Suppressor macrophage (primary cell): ENCODE data around the gene GFI1B.
"Not testable (repeated sequence)": the region's sequence is repeated elsewhere in the genome, so short reads cannot be mapped to it uniquely, and the experiment has no call there.

ENCODE experiments used
- DNase-seq, 4 experiments: peaks; one replicate each; pipeline ENCODE4 v3.0.0-alpha.2; 2020 to 2022
- total RNA-seq, 17 experiments: gene quantifications; one replicate each; lab custom pipeline; 2026; ENCODE audit warnings: mixed read lengths in 6 of 17, inconsistent platforms in 3 of 17; lab: John Stamatoyannopoulos, UW

GFI1B gene
- total RNA-seq: 0 to 3.7 (median 0.04) reads per million in 17 experiments

DNA sequence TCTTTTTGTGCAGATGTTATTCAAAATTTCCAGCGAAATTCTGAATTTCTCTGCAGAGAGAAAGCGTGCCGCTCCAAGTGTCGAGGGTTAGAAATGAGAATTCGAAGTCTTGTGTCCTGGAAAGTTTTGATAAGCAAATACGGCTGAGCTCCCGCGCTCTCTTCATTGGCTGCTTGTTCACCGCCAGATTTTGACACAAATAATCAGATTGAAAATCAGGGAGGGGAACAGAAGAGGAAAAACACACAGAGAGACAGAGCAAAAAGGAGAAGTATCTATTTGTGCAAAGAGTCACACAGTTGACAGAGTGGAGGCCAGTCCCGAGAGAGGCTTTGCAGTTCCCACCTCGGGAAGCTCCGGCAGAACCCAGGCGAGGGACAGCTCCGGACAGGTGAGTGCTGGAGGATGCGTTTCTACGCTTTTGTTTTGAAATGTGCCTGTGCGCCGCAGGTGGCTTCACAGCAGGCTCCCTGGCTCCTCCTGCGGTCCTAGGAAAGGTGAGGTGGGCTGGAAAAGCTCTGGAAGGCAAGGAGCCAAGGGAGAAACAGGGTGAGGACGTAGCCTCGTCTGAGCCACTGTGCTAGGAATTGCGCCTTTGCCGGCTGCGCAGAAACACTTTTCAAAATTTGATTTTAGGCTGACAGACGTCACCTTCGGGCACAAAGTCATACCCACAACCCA lies at the start of gene GFI1B:
GFI1B (plus strand) TSS at position 244 of the 681 bp plus-strand sequence. CDS start 7,985 bp downstream, outside the sequence.
- DNase-seq: peak in 3 of 4 experiments; percentile 44 to 62 (median 49)

DNA sequence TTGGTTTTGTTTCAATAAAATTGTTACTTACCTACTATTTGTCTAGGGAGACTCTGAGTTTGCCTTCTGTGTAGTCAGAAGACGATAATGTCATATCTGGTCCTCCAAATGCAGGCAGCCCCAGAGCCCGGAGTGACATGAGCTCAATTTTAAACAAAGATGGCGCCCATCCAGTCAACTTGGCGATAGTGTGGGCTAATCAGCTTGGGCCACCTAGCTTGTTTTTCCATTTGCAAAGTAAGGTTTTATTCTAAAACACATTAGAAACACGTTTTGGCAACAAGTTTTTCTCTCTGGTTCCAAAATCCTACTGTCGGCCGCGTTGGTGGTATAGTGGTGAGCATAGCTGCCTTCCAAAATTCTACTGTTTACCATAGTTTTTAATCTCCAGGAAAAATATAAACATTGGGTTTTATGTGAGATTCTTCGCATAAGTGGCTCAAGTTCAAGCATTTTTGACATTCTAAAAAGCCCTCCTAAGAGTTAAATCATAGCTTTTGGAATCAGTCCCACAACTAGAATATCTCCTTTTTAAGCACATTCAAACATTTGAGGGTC lies 47.2 kb upstream of the GFI1B start:
- DNase-seq: no peak

DNA sequence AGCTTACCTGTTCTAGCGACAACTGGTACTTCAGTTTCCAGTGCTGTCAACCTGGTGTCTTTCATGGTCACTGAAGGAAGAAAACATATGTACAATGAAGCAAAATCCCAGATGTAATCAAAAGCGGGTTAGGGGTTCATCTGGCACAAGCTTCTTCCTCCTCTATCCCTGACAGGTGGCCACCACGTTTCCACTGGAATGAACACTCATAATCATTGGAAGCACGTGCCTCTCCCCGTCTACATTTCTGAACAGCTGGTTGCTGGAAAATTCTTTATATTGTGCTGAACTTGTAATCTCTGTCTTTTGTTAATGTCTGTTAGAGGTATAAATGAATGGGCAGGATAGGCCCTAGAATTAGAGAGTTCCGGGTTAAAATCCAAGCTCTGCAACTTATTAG lies 43.5 kb upstream of the GFI1B start:
- no peak for DNase-seq

DNA sequence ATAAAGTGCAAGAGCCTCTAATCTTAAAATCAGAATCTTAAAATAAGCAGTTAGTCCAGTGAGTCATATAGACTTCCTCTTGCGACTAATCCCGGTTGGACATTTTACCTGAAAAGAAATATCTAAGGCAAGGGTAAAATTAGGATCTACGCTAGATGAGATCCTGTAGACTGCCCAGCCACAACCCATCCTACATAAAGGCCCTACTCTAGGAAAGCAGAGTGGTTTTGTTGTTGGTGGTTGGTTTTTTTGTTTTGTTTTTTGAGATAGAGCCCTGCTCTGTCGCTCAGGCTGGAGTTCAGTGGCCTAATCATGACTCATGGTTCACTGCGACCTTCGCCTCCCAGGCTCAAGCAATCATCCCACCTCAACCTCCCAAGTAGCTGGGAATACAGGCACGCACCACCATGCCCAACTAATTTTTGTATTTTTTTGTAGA lies 41.0 kb upstream of the GFI1B start:
- no peak for DNase-seq

DNA sequence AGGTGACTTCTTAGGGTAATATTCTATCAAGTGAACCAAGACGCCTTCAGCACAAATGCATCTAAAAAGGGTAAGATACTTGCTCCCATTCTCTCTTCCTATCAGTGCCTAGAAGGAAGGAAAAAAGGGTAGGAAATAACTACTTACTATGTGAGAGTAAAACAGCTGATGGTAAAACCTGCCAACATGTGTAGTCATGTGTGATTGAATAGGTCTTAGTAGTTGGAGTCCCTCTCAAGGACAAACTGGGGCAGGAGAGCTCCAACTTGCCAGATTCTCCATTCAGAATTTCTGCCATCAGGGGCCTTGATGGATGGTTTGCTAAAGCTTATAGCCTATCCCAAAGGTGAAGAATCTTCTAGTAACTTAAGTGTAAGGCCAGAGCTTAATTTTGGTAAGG lies 39.3 kb upstream of the GFI1B start:
- no peak for DNase-seq

DNA sequence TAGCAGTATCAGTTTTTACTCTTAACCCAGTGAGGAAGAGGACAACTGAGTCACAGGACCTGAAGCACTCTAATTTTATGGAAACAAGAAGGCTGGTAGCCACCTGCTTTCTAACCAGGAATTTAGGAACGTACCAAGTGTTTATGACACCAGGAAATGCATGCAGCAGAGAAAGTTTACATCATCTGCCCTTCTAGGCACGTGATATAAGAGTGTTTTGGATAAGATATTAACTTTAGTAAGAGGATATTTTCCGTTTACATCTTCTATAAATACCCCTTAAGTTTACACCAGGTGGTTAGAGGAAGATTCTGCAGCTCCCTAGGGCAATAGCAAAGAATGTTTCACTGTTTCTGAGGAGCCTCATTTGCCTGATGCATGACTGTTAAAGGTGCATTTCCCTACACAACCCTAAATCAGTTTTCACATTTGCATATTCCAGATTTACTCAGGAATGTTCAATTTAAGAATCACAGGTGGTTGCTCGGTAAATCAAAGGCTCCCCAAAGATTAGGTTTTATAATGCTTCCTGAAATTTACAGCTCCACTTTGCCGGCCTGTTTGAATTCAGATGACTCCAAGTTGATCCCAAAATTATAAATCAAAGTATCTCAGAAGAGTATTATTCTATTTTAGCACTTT lies 35.8 kb upstream of the GFI1B start:
- DNase-seq: peak in 1 of 4 experiments; percentile 8

DNA sequence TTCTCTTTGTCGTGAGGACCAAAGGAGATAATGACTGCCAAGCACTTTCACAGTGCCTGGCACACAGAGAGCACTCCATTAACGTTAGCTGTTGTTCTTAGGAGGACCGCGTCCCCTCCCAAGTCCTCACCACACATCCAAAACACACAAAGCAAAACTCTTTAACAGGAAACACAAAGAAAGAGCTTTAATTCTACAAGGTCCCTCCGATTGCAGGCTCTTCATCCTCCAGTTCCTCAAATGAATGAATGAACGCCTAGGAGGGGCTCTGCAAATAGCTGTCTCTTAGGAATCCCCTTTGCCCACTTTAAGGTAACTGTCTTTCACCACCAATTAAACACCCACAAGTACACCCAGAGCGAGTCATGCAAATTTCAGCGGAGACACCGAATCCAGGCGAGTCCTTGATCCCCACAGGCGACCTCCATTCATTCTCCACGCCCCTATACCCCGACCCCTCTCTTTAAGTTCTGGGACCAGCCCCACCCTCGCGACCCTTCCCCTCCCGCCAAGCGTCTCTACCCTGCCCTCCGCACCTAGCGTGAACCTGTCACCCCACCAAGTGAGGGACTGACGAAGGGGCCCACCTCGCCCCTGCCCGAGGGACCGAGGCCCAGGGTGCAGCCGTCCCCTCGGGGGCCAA lies 34.7 kb upstream of the GFI1B start:
- DNase-seq: peak; percentile 10 to 30 (median 18)

DNA sequence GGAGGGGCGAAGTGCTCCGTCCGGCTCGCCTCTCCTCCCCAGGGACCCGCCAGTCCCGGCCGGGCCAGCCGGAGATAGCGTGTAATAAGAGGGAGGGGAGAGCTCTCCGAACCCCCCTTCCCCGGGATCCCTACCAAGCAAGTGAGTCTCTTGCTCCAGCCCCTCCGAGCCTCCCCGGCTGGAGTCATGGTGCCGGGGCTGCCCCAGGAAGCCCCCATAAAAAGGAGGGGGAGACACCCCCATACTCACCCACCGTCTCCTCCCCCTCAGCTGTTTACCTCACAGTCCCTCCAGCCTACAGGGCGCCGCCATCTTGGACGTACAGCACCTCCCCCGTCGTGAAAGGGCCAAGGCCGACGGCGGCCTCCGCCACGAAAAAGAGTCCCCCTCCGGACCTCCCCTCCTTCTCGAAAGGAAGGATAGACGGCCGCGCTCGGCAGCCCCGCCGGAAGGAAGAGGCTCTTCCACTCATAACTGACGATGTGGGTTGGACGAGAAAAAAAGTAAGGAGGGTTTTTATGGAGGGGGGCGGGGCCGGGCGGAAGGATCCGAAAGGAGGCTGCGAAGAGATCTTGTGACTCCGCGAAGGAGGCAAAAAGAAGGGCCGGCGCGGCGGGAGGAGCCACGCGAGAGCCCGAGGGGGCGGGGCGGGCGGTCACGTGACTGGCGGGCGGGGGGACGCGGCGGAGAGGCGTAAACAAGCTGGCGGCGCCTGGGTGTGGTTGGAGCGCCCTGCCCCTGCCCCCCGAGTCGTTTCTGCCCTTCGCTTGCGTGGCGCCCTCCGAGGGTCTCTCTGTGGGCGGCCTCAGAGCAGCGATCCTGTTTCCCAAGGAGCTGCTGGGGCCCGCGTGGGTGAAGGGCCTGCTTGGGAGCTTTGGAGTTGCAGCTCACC lies 34.0 kb upstream of the GFI1B start, which contains the start of gene TSC1:
TSC1 (minus strand) TSS at position 323 of the 892 bp plus-strand sequence. CDS start 15,744 bp downstream, outside the sequence.
- DNase-seq: peak; percentile 96 to 99 (median 98)

DNA sequence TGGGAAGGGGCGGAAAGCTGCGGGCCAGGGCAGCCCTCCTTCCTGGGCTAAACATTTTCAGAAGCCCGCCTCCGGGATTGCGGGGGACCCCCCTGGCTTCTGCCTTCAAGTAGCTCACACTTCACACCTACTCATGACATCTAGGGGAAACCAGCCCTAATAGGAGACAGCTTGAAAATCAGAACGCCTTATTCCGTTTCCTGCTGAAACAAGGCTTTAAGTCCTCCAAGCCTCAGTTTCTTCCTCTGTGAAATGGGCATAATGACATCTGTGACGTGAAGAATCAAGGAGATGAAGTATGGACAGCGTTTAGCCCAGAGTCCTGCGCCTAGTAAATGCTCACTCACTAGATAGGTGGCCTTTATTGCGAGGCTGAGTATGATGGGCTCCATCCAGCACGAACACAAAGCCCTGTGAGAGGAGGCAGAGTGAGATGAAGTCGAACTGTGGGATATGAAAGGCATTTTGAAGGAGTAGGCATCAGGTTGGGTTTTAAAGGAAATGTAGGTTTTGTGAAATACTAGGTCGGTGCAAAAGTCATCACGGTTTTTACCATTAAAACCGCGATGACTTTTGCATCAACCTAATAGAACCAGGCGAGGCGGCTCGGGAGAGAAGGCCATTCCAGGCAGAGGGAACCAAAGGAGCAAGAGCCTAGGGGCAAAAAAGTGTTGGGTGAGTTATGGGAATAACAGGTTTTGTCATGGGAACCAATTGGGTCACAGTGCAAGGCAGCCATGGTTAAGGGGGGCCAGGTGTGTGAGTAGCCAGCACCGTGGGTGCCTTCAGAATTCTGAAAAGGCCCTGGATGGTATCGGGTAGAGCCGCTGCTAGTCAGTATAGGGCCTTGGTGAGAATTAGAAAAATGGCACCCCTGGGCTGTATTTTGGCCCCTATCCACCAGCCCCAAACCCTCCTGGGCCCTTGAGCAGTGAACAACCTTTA lies 33.0 kb upstream of the GFI1B start:
- no peak for DNase-seq

DNA sequence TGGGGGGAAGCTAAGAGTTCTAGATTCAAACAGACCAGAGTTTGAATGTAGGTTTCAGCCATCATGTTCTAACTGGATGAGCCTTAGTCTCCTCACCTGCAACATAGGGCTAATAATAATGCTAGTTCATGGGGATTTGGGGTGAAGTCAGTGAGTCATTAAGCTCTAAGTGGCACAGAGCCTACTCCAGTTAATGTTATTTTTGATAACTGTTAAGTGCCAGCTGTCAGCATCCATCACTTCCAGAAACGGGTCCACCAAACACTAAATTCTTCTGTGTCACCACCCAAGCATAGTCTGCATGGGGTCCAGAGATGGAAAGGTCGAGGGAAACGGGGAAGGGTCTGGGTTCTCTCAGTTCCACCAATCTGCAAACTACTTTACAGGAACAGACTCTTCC lies 32.3 kb upstream of the GFI1B start:
- DNase-seq: no peak

DNA sequence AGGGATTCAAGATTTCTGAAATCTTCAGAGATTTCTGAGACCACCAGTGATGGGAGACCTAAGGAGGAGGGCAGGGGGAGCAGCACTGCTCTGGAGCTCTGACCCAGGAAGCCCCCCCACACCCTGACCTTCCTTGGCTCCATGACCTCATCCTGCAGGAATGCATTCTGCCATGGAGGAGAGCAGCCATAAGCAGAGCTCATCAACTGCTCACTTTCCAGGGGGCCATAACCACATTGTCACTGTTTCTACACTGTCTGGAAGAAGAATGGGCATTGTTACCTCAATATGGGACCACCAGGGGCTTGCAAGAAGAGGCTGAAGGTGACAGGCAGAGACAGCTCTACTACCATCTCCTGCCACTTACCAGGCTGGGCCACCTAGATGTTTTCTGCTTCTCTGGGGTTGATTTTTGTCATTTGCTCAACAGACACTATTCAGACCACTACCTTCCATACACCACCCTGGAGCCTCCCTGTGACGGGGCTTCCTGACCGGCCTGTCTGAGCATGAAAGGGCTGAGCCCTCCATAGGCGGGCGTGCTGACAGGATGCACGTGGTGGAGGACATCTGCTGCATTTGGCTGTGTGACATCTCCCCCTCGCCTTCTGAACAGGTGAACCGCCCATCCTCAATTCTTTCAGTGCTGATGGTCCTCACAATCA lies 31.7 kb upstream of the GFI1B start:
- no peak for DNase-seq

DNA sequence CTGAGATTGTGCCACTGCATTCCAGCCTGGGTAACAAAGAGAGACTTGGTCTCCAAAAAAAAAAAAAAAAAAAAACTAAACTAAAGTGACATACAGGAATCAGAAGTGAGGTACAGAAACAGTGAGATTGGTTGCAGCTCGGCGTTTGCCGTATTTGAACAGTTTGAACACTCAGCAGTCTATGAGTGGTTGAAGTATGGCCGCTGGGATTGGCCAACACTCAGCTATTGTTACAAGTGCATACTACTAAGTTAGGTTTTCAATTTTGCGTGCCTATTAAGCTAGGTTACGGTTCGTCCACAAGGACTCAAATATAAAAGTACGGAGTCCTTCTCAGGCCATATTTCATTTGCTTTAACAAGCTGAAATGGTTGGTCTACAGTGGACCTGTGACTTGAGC lies 30.7 kb upstream of the GFI1B start:
- DNase-seq: no peak

DNA sequence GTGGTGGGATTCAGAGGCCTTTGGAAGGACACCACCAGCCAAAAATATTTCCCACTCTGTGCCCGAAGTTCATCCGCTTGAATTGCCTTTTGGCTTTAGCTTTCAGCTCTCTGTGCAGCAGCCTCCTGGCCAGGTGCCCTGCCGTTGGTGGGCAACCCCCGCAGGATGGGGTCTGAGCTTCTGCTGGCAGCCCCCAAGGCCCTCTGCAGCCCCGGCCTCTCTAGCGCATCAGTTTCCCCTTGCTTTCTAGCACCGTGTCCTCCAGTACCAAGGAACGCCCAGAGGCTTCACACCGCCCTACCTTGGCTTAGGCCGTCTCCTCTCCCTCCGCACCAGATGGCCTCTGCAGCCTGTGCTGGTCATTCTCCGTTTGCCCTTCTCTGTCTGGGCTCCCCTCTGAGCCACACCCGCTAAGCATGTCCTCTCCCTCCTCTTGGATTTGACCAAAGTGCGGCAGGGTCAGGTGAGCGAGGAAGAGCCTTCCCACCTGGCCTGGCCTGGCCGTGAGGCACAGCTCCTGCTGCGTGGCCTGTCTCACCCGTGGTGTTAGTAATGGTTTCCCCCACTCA lies 29.9 kb upstream of the GFI1B start:
- DNase-seq: no peak

DNA sequence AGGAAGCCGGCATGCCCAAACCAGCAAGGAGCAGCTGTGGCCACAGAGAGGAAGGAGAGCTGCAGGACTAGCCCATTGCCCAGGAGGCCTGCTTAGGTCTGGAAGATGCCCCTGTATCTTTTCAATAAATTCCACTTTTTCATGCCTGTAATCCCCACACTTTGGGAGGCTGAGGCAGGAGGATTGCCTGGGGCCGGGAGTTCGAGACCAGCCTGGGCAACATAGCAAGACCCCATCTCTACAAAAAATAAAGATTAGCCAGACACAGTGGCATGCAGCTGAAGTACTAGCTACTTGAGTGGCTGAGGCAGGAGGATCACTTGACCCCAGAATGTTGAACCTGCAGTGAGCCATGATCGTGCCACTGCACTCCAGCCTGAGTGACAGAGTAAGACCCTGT lies 28.8 kb upstream of the GFI1B start:
- no peak for DNase-seq

DNA sequence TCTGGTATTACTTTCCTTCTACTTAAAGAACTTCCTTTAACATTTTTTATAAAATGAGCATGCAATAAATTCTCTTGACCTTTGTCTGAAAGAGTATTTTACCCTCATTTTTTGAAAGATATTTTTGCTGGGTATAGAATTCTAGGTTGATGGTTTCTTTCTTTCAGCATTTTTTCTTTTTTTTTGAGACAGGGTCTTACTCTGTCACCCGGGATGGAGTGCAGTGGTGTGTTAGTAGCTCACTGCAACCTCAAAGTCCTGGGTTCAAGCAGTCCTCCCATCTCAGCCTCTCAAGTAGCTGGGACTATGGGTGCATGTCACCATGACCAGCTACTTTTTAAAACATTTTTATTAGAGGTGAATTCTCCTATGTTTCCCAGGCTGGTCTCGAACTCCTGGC lies 23.4 kb upstream of the GFI1B start:
- no peak for DNase-seq

DNA sequence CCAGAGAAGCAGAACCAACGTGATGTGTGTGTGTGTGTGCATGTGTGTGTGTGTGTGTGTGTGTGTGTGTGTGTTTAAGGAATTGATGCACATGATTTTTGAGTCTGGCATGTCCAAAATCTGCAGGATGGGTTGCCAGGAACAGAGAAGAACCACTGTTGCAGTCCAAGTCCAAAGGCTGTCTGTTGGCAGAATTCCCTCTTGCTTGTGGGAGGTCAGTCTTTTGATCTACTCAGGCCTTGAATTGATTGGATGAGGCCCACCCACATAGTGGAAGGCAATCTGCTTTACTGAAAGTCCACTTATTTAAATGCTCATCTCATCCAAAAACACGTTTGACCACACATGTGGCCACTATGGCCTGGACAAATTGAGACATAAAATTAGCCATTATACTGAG lies 22.7 kb upstream of the GFI1B start:
- DNase-seq: no peak

DNA sequence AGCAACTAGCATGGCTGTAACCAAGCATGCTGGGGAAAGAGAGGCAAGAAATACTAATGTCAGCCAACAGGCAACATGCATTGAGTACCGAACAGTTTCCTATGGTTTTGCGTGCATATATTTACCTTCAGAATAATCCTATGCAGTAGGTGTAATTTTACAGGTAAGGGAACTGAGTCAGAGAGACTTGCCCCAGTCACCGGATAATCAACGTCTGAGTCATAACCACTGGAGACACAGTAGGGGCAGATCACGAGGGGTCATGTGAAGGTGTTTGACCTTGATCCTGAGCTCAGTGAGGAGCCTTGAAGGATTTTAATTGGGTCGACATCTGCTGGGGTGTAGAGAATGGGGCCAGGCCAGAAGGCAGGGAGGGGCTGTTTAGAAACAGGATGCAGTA lies 20.7 kb upstream of the GFI1B start:
- DNase-seq: no peak

DNA sequence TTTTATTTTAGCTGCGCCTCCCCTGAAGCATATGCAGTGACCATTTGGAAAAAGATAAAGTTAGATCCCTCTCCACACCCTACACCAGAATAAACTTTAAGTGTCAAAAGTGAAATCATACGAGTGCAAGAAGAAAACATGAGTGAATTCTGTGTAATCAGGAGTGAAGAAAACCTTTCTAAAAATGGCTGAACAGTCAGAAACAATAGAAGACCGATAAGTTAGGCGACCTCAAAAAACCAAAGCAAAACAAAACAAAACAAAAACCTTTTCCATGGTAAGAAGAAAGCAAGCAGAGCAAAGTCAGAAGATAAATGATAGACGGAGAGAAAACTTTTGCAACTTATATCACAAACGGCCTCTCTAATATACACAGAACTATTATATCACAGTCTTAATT lies 17.5 kb upstream of the GFI1B start:
- DNase-seq: no peak

DNA sequence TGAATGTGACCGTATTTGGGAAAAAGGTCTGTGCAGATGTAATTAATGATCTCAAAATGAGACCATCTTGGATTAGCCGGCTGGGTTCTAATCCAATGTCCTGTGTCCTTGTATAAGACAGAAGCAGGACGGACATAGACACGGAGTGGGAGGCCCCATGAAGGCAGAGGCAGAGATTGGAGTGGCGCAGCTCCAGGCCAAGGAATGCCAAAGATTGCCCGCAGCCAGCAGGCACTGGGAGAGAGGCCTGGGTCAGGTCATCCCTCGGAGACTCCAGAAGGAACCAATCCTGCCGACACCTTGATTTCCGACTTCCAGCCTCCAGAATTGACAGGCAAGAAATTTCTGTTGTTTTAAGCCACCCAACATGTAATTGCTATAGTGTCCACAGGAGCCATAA lies 13.0 kb upstream of the GFI1B start:
- DNase-seq: no peak

DNA sequence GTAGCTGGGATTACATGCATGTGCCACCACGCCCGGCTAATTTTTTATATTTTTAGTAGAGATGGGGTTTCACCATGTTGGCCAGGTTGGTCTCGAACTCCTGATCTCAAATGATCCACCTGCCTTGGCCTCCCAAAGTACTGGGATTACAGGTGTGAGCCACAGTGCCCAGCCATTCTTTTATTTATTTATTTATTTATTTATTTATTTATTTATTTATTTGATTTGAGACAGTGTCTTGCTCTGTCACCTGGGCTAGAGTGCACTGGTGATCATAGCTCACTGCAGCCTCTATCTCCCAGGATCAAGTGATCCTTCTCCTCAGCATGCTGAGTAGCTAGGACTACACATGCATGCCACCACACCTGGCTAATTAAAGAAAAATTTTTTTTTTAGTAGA lies 10.6 kb upstream of the GFI1B start:
- not testable (repeated sequence) for DNase-seq
